GM19023 (cell line): ENCODE results near the gene BYSL.

ENCODE experiments used
- ATAC-seq: cut with Tn5 transposase; IDR thresholded peaks from one replicate; pipeline ENCODE4 v1.9.1; 2021; ENCODE audit warnings: mild to moderate bottlenecking, moderate library complexity; ENCODE audit not compliant: unreplicated experiment

Gene BYSL, protein sequence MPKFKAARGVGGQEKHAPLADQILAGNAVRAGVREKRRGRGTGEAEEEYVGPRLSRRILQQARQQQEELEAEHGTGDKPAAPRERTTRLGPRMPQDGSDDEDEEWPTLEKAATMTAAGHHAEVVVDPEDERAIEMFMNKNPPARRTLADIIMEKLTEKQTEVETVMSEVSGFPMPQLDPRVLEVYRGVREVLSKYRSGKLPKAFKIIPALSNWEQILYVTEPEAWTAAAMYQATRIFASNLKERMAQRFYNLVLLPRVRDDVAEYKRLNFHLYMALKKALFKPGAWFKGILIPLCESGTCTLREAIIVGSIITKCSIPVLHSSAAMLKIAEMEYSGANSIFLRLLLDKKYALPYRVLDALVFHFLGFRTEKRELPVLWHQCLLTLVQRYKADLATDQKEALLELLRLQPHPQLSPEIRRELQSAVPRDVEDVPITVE

GRCh38 chr6:41920921-41921711, at the start of gene BYSL, which contains the start of gene MED20:
TSS of gene BYSL (plus strand) at chr6:41921499. CDS start at chr6:41921563, 64 bp downstream.
TSS of gene MED20 (minus strand) at chr6:41921139. CDS start at chr6:41921018, 121 bp downstream.
- ATAC-seq, result peak; percentile 86

DNA sequence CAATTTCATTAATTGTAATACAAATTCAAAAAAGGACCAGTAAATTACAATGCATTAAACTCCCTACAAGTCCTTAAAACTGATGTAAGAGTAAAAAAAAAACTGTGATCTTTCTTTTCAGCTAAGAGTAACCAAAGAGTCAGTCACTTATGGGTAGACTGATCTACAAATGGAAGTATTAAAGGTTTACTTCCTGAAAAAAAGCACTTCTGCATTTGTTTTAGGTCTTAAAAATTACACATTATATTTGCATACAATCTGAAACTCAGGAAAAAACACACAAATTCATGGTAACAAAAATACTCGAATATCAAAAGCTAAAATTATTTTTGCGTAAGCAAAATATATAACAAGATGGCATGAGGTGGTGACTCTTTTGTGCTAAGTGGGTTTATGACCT, 49.6 kb upstream of the BYSL start:
- no peak for ATAC-seq

DNA sequence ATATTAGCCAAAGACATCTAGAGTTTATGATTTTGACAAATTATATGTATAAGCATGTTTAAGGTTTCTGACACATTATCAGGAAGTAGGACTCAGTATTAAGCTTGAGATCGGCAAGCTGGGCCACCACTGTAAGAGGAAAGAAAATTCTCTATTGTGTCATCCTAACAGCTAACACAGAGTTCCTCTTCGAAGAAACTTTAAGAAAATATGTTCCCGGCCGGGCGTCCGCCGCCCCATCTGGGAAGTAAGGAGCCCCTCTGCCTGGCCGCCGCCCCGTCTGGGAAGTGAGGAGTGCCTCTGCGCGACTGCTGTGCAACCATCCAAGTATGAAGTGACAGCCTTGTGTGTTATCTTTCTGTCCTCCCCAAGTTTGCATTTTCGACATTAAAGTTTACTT, 49.2 kb upstream of the BYSL start:
- no peak for ATAC-seq

DNA sequence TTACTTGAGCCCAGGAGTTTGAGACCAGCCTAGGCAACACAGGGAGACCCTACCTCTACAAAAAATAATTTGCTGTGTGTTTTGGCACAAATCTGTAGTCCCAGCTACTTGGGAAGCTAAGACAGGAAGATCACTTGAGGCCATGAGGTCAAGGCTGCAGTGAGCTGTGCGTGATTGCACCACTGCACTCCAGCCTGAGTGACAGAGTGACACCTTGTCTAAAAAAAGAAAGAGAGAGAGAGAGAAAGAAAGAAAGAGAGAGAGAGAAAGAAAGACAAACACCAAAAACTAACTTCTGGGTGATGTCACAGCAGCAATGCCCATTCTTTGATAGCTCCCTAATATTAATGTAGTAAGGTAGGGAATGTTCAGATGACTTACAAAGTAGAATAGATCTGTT, 46.6 kb upstream of the BYSL start:
- ATAC-seq, result no peak

DNA sequence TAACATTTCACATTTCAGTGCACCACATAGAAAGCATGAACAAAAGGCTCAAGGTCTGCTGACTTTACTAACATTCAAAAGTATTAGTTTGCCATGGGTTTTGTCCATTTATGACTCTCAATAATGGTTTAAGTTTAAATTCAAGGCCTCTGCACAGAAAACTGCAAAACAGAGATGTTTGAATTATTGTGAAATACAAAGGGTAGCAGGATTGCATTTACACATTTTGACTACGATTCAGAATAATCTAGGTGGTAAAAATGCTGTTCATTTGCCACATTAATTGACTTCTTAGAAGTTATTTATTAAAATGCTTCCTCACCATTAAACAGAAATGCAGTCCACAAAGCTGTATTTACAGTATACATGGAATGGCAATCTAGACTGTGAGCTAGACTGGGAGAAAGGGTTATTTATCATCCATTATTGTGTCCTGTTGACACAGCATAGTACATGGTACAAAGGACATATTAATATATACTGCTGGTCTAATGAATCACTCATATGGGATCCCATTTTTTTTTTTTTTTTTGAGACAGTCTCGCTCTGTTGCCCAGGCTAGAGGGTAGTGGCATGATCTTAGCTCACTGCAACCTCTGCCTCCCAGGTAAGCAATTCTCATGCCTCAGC, 44.1 kb upstream of the BYSL start:
- ATAC-seq, result no peak

DNA sequence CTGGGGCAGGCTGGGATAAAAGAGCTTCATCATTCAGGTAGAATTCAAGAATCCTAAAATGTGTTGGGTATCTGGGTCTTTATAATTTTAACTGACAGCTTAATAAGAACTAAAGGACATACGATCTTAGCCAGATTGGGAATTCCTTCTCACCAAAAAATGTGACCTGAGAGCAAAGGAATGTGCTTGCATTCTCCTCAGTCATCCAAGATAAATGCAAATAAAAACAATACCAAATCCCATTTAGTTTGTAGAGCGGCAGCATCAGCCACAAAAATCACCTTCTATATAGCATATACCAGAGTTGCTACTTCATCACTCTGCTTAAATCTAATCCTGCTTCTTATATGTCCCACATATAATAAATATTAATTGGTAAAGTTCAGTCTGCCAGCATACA, 43.1 kb upstream of the BYSL start:
- ATAC-seq, result no peak

- no peak for ATAC-seq
These were observed 42.3 kb upstream of the BYSL start for GRCh38 chr6:41878961-41879405.

- no peak for ATAC-seq
These were observed 39.8 kb upstream of the BYSL start for GRCh38 chr6:41881506-41881905.

DNA sequence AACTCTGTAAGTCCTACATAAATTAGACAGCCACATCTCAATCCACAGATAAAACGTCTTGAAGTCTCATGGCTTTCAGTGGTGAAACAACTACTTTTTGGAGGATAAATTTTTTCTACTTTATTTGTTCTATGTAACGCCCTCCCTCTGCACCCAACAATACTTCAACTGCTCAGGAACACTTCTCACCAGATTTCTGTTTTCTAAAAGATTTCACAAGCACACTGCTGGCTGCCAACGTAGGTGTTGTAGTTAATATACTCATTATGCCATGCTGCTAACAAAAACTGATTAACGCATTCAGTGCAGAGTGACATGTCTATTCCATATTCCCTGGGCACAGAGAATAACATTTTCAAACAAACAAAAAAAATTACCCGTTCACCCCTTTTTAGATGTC, 36.3 kb upstream of the BYSL start:
- ATAC-seq, result no peak

DNA sequence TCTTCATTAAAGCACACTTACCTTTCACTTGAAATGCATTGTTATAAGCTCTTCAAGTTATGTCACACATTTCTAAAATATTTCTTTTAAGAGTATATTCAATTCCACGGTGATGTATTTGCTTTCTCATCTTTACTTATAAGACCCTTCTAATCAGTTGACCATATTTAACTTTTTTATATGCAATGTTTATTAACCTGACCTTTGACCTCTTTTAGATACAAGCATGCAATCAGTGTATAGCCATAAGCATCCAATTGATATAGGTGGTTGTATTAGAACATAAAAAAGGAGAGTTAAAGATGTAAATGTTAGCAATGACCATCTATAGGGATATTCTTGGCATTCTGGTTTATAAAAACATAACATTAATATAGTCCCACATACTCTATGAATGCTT, 35.4 kb upstream of the BYSL start:
- no peak for ATAC-seq

DNA sequence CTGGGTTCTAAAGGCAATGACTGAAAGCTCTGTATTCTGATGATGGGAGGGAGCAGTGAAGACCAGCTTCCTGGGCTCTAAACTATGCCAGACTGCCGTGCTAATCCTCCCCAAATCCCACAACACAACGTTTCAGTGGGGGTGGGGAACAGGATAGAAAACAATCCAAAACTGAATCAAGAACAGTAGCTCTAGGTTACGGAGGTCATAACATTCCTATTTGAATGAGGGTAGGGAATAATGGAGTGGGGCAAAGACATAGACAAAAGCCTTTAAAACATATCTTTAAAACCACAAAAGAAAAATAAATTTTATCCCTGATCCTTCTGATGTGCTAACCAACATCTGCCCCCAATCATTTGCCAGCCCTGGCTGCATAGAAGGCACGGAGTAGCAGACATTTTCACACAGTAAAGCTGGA, 34.0 kb upstream of the BYSL start:
- no peak for ATAC-seq

GRCh38 chr6:41892921-41893564, 28.3 kb upstream of the BYSL start:
- ATAC-seq, result no peak

DNA sequence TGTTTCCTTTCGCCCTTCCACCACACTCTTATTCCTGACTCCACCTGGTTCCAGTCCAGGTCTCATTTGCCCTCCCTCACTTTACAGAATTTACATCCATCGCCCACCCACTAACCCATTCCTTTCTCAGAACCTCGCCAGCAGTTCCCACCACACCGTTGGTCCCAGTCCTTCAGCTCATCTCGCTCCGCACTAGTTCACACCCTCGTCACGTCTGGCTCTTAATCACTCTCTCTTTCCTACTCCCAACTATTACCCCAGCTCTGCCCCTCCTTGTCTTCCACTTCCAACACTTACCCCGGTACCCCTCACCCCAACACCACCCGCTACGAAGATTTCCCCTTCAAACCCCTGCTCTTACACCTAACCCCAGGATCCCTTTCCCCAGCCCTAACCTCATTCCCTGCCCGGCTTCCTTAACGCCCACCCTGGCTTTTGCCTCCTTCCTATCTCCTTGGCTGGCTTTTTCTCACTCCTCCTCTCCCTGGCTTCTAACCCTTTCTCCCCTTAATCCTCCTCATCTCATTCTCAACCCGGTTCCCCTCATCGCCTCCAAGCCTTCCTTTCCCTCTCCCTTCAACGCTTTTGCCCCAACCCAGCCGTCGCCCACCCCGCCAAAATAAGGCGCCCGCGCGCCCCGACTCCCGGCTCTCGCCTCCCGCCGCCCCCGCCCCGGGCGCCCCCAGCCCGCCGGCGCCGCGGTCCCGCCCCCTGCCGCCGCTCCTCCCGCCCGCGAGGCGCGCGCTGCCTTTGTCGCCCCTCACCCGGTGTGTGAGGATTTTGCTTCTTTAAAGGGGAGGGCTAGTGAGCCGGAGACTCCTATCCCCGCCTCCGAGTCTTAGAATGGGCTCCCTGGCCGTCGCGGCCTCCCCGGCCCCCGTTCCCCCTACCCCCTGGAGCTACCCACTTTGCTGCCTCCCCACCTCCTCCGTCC, 26.7 kb upstream of the BYSL start:
- ATAC-seq, result peak; percentile 38

DNA sequence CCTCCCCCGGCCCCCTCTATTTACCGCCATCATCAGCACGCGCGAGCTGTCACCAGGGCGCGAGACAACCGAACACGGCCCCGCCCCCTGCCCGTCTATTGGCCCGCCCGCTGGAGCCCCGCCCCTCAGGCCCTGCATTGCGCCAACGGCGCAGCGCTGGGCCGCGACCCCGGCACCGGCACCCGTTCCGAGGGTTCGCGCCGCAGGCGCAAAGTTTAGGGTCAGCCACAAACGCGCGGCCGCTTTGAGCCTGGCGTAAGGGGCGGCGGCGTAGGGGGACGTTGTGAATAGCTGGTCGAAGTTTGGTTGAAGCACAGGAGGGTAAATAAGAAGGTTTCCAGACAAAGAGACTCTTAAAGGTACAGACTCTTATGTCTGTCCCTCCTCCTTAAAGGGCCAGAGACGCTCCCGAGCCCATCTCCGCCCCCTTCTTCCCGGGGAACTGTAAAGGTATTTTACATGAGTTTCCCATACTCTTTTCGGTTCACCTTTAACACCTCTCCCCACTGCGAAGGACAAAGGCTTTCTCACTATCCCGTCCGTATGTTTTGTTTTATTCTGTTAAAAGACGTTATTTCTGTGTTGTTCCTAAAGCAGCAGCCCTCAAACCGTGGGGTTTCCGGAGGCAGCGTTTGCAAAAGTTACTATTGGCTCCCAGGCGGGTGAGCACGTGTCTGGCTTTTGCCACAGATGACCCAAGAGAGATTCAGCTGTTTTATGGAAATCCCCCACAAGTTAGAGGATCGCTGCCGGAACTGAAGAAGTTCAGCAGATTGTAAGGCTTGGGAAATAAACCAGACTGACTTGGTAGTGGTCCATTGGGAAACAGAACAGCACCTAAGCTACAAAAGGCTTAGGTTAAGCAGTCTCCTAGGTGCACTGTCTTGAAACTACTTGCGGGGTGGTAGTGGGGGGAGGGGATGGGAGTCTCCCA, 25.7 kb upstream of the BYSL start, which contains the start of gene USP49:
USP49 (minus strand) TSS at position 76 of the 934 bp plus-strand sequence. CDS start 88,392 bp downstream, outside the sequence.
- ATAC-seq, result peak; percentile 94

GRCh38 chr6:41896281-41896680, 25.0 kb upstream of the BYSL start:
- ATAC-seq, result no peak

- no peak for ATAC-seq
These were observed 20.4 kb upstream of the BYSL start for GRCh38 chr6:41900861-41901260.

- no peak for ATAC-seq
These were observed 19.3 kb upstream of the BYSL start for GRCh38 chr6:41901882-41902519.

- ATAC-seq, result no peak
These were observed 11.6 kb upstream of the BYSL start for GRCh38 chr6:41909727-41910126.
